Nephron progenitor cell (in vitro differentiated cells): ENCODE data around the gene NETO1.

Experiments
- DNase-seq: peaks from one replicate; pipeline ENCODE4 v3.0.0; 2021
- H3K27ac Mint-ChIP-seq: 2 replicates; pipeline ENCODE4 v1.8.0; 2021; ENCODE audit warnings: mild to moderate bottlenecking, moderate library complexity, mixed read lengths
- H3K27me3 Mint-ChIP-seq: 2 replicates; pipeline ENCODE4 v1.8.0; 2021; ENCODE audit warnings: mild to moderate bottlenecking, low read depth, mixed read lengths; ENCODE audit not compliant: poor library complexity
- H3K36me3 Mint-ChIP-seq: 2 replicates; pipeline ENCODE4 v1.8.0; 2021; ENCODE audit warnings: low read depth, mixed read lengths
- H3K4me1 Mint-ChIP-seq: 2 replicates; pipeline ENCODE4 v1.8.0; 2021; ENCODE audit warnings: mixed read lengths
- H3K4me3 Mint-ChIP-seq: 2 replicates; pipeline ENCODE4 v1.8.0; 2021; ENCODE audit warnings: mild to moderate bottlenecking, moderate library complexity, mixed read lengths
- H3K9me3 Mint-ChIP-seq: 2 replicates; pipeline ENCODE4 v1.8.0; 2021; ENCODE audit warnings: mild to moderate bottlenecking, moderate library complexity, mixed read lengths
- CTCF ChIP-seq: fragments of 200-600 bp; sonication (generic); IDR thresholded peaks from 2 replicates; pipeline ENCODE4 v1.5.0; 2021; ENCODE audit warnings: antibody characterized with exemption

The NETO1 gene

GRCh38 chr18:72752220-72752619 lies 115.6 kb downstream of the NETO1 start:
- no peak for TF ChIP-seq CTCF

GRCh38 chr18:72742002-72742401 lies 125.8 kb downstream of the NETO1 start:
- no peak for DNase-seq
- Mint-ChIP-seq H3K9me3 (no peaks in the 10 kb centered on the region), H3K27ac (no peak overlapping the region), H3K4me1 (no peaks in the 10 kb centered on the region), H3K4me3 (no peak overlapping the region), H3K27me3 (no peaks in the 10 kb centered on the region), H3K36me3 (no peaks in the 10 kb centered on the region)
- TF ChIP-seq CTCF: no peak

More at GRCh38 chr18:72752220-72752619, 115.6 kb downstream of the NETO1 start:
- Mint-ChIP-seq H3K9me3 (no peaks in the 10 kb centered on the region), H3K27me3 (no peaks in the 10 kb centered on the region), H3K27ac (no peak overlapping the region), H3K4me3 (no peak overlapping the region), H3K4me1 (no peaks in the 10 kb centered on the region), H3K36me3 (no peaks in the 10 kb centered on the region)
- no peak for DNase-seq

GRCh38 chr18:72738136-72738535 lies 129.7 kb downstream of the NETO1 start:
- DNase-seq: no peak
- H3K27ac Mint-ChIP-seq: no peak overlapping the region
- no peaks in the 10 kb centered on the region for H3K4me1 Mint-ChIP-seq
- no peaks in the 10 kb centered on the region for H3K9me3 Mint-ChIP-seq
- H3K36me3 Mint-ChIP-seq: no peaks in the 10 kb centered on the region
- H3K4me3 Mint-ChIP-seq: no peak overlapping the region
- TF ChIP-seq CTCF: no peak
- no peaks in the 10 kb centered on the region for H3K27me3 Mint-ChIP-seq

- Mint-ChIP-seq H3K4me1 (no peaks in the 10 kb centered on the region), H3K9me3 (peaks cover 22% of the 10 kb centered on the region), H3K4me3 (no peak overlapping the region)
Measured at GRCh38 chr18:72727776-72728175, 140.0 kb downstream of the NETO1 start.

GRCh38 chr18:72727038-72727655 lies 140.6 kb downstream of the NETO1 start:
- TF ChIP-seq CTCF: no peak
- no peaks in the 10 kb centered on the region for H3K36me3 Mint-ChIP-seq
- peaks cover 22% of the 10 kb centered on the region for H3K9me3 Mint-ChIP-seq
- no peak overlapping the region for H3K4me3 Mint-ChIP-seq
- H3K4me1 Mint-ChIP-seq: no peaks in the 10 kb centered on the region
- peaks cover 3% of the 10 kb centered on the region for H3K27me3 Mint-ChIP-seq
- H3K27ac Mint-ChIP-seq: no peak overlapping the region
- DNase-seq: no peak

More at GRCh38 chr18:72727776-72728175, 140.0 kb downstream of the NETO1 start:
- no peak for DNase-seq
- Mint-ChIP-seq H3K27me3 (peaks cover 3% of the 10 kb centered on the region), H3K36me3 (no peaks in the 10 kb centered on the region), H3K27ac (no peak overlapping the region)
- TF ChIP-seq CTCF: no peak

- H3K4me3 Mint-ChIP-seq: no peak overlapping the region
Measured at GRCh38 chr18:72726201-72726600, 141.6 kb downstream of the NETO1 start.

More at GRCh38 chr18:72726201-72726600, 141.6 kb downstream of the NETO1 start:
- DNase-seq: no peak
- TF ChIP-seq CTCF: no peak
- Mint-ChIP-seq H3K27me3 (peaks cover 3% of the 10 kb centered on the region), H3K4me1 (no peaks in the 10 kb centered on the region), H3K27ac (no peak overlapping the region), H3K9me3 (peaks cover 22% of the 10 kb centered on the region), H3K36me3 (no peaks in the 10 kb centered on the region)
